NCI-H226 (cell line): ENCODE data around the gene ZNF474.

ENCODE experiments used
- DNase-seq: peaks from one replicate; pipeline ENCODE4 v3.0.0-alpha.2; 2015

Gene ZNF474

DNA sequence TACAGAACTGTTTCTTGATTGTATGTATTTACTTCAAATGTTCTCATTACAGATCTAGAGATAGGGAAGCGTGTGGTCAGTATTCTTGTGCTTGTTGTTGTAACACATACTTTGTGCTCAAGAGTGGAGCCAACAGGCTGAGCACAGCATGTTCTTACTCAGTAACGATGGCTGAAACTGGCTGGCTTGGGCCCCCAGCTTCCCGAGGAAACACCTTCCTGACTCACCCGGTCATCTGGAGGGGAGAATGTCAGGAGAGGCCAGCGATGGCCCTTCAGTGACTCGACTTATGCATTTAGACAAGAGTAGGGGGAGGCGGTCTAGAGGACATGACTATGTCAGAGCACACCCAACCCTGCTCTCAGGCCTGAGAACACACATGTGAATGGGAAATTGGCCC lies 25.6 kb downstream of the ZNF474 start:
- no peak for DNase-seq

DNA sequence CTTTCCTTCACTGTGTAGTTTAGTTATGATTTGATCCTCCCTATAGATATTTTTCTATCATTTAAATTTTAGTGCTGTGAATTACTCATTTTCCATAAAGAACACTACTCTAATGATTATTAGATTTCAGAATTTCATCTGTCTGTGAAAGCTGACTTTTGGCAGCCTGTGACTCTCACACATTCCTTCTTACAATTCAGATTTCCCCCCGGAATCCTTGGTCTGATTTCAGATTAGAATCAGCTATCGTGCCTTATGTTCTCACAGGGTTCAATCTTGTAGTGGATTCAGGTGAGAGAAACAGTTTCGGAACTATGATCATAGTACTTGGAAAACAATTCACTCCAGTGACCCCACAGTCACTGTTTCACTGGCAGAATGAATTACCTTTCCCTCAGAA lies 26.2 kb downstream of the ZNF474 start:
- no peak for DNase-seq

DNA sequence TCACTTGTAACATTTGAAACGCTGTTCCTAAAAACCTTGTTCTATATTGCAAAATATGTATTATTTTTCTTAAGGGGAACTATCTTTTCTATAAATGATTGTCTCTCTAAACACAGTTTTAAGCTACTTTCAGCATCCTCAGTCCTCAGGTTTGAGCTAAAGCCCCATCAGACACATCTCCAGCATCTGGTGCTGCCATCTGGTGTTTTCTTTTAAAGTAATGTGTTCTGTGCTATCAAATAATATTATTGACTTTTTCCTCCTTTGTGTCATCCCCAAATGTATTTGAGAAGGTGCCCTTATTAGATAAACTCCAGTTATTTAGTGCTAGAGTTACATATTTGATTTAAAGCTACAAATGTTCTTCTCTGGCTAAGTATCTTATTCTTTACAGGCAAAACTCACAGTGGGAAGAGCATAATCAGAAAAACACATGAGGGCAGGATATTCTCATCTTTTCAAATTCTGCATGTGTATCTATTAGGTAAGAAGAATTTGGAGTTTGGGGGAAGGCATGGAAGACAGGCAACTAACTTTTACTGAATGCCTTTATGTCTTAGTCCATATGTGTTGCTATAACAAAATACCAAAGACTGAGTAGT lies 27.5 kb downstream of the ZNF474 start:
- no peak for DNase-seq

DNA sequence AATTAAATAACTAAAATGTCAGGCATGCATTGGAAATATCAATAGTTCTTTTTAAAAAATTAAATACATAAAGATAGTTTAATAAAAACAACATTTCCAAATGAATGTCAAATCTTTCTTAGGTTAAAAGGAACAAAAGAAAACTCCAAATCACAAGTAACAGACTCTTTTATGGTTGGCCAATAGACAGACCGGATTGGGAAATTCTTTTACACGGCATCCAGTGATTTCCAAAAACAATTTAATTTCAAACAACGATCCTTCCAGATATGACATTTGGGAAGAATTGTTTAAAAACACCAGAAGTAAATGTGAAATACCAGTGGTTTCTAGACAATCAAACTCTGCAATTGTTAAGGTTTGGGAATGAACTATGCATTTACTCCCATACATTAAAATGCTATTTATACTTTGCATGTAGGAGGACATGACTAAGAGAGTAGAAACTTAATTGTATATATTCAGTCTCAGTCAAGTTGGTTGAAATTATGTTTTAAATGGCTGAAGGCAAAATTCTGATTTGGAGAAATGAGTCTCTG lies 32.8 kb downstream of the ZNF474 start:
- DNase-seq, result no peak

DNA sequence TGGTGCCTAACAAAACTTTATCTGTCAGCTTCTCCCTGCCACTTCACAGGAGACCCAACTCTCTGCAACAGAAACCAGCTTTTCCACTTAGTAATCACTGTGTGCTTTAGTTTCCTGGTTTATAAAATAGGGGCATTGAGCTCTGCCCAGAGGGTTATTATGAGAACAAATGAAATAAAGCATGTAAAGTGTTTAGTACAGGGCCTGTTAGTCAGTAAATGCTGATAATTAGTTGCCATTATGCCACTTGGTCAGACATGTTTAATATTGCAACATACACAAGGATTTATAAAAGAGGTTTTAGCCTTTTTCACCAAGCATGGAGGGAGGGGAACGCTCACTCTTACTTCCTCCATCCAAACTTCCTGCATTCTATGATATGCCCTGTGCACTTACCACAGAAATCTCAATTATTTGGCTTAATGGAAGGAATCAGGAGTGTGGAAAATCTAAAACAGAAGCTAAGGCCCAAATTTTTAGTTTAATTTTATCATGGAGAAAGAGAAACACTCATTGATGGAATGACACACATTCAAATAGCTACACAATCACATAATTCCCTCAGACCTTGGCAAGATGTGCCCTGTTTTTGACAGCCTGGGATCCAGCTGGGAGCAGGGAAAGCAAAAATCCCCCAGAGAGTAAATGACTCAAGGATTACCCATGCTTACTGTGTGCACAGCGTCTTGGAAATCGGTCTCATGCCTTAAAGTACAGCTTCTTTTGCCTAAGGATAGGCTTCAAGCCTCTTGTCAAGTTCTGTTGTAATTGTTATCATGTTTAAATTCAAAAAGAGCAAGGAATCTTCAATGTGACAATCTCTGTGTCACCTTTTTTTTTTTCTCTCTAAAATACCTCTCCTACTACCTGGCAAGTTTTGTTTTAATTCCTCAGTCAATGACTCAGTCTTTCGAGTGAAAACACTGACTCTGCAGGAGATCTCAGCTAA lies 34.0 kb downstream of the ZNF474 start:
- peak; percentile 90 for DNase-seq

DNA sequence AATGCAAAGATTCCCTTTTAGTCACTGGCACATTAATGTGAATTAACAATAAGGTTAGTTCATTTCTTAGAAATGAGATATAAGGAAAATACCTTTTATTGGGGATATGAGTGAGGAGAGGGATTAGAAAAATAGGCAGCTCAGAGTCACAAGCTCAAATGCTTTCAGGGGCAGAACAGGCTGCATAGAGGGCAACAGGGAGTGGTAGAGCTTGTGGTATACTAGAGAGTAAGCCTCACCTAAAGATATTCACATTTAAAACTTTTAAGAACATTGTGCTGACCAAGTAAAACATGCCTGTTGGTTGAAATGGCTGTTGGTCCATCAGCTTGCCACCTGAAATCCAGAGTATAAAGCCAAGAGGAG lies 34.7 kb downstream of the ZNF474 start:
- DNase-seq, result no peak

DNA sequence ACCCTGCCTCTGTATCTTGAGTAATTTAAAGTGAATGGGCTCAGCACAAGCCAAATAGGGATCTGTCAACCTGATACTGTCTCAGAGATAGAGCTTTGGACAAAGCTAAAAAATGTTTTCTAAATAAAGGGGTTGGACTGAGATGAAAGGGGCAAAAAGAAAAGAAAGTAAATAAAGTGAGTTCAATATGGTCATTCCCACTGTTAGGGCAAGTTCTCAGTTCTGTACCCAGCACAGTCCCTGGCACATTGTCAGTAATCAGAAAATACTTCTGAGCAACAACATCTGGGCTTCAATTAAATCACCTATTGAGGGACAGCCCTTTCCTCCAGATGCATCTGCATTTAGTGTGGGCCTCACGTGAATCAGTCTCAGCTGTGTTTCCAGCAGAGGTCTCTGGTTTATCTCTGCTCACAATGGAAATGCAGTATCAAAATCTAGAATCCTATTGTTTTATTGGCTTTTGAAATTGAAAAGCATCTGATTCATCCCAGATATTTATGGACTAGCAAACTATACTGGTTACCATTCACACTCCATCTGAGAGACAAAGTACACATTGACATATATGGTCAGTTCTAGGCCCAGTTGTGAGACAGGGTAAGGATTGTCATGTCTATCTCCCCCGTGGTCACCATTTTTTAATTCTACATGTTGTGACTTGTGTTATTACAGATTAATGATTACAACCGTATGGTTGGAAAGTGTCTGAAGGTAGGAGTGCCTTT lies 35.6 kb downstream of the ZNF474 start:
- no peak for DNase-seq

DNA sequence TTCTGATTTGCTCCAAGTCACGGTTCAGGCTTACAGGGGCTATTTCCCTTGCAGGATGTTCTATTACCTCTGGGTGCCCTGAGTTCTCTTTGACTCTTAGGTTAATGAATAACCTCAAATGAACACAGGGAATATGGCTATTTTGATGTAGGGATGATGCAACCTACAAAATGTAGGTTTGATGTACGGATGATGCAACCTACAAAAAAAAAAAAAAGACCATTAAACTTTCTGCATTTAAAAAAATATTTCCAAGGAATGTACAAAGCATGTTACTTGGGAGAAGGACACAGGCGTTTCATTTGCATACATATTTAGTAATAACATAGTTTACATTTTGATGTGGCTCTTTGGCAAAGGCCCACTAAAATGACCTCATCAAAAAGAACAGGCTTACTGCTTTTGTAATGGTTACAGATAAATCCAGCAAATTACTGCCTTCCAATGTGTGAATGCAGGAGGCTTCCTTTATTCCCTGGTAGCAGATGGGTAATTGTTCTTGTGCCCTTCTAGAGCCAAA lies 36.3 kb downstream of the ZNF474 start:
- DNase-seq, result no peak

DNA sequence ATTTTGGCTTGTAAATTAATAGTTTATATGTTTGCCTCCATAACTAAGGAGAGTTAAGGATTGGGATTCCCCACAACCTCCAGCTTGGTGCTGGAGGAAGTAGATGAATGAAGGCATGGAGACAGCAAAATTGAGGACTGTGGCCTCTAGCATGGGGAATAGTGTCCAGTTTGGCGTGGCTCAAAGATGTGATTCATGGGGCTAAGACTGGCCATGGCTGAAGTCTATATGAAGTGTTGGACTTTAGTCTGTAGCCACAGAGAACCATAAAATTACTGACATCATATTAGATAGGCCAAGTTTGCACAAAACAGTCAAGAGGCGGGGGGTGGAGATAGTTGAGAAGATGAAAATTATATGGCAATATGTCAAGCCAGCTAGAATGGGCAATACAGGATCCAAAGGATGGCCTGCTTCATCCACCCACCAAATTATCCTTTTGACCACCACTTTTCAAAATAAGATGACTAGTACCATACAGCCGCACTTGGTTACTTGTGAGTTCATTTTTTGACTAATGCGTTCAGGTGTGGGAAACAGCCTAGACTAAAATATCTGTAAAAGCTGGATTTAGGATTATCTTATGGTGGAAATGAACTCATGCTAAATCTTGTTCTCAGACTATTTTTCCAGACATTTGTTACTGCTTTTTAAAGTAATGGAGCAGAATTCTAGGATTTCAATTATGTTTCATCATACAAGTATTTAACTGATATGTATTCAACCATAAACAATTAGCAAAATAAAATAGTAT lies 40.2 kb downstream of the ZNF474 start:
- no peak for DNase-seq

DNA sequence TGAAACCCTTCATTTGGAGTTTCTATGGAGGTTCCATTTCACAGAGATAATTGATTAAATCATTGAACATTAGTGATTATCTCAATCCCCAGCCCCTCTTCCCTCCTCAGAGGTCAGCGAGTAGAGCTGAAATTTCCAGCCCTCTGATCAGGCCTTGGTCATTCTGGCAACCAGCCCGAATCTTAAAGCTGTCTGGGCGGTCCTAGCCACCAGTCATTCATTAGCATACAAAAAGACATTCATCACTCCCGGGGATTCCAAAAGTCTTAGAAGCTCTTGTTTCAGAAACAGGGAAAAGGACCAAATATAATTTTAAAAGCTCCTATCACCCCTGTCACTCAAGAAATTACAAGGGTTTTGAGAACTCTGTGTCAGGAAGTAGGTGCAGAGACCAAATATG lies 41.3 kb downstream of the ZNF474 start:
- no peak for DNase-seq

DNA sequence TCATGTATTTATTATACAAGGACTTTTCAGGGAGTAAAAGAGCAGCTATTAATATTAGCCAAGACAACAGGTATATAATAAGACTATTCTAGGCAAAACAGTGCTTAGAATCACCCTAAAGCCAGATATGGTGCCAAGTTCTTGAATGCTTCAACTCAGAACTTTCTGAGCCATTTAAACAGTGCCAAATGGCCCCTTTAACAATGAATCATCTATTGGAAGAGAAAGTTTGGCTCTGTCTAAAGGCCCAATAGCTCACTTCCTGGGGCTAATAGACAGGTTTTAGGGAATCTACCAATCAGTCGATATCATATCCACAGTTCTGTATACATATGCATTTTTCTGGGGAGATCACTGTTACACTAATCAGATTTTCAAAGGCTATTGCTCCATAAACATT lies 42.9 kb downstream of the ZNF474 start:
- no peak for DNase-seq

DNA sequence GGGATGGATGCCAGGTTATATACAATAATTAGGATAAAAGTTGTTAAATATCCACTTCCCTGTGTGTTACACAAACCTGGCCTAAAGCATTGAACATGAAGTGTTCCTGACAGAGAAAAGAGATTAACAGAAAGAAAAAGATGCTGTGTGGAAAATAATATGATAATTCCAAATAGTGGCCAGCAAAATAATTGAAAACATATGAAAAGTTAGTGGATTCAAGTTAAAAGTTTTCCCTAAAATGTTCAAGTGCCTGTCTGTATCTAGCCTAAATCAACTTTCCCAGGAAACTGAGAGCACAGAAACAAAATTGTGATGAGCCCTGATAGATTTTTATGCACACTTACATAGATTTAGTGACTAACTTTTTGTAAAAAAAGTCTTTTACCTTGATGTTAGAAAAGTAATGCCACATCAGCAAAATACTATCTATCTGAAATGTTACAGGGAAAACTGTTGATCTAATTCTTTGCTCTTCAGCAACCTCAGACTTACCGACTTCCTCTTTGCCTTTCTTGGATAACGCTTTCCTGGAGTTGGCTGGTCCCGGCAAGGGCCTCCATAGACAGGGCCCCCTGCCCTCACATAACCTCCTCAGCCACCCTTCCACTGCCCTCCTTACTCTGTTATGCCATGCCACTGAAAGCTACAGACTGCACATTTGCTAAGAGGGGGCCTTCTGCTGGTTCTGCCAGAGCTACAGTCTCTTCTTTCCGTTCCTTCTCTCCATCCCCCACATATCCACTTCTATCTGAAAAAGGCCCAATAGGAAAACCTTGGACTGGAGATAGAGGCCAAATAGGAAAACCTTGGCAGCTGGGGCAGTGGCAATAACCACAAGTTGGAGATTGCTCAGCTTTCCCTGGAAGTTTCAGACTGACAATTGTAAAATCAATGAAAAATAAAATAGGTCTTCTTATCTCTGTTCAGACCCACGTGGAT lies 44.4 kb downstream of the ZNF474 start:
- no peak for DNase-seq

DNA sequence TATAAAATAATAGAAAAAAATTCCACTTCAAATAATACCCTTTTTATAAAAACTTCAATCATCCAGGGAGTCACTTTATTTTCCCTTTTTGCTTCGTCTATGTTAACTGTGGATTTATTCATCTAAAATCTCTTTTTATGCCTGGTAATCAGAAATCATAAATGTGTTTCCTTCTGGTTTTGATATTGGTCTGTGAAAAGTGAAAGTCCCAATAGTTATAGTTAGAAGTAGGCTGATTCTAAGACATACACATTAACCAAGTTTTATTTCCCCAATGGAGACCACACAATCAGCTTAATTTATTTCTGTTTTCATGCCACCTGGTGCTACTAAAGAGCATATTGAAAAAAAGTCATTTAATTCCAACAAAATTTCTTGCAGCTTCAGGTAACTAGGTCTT lies 45.7 kb downstream of the ZNF474 start:
- no peak for DNase-seq

DNA sequence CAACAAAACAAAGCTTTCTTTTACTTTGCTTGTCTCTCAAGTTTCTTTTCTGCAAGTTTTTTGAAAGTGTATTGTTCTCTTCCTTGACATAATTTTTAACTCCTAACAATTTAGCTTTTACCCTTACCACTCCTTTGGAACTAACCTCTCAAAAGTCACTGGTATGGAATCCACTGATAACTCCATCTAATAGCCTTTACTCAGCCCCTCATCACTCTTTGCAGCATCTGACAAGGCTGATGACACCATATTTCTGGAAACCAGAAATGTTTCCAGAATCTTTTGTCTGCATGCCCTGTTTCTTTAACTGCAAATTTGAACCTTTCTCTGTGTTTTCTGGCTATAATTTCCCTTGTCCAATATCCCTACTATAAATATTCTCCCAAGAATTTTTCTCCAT lies 46.5 kb downstream of the ZNF474 start:
- DNase-seq, result peak; percentile 46

DNA sequence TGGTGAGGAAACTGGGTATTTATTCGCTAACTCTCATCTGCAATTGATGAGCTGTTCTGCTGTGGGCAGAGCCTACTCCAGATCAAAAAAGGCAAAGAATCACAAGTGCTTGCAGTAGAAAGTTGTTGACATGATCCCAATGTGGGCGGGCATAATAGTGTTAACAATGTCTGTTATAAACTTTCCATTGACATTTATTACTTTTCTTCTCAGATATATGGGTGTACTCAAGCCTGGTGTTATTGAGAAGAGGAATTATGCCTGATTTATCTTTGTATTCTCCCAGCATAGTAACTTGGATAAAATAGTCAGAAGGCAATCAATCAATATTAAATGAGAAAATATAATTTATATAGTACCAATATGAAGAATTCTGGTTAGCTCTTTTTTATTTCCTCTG lies 47.8 kb downstream of the ZNF474 start:
- DNase-seq, result no peak

DNA sequence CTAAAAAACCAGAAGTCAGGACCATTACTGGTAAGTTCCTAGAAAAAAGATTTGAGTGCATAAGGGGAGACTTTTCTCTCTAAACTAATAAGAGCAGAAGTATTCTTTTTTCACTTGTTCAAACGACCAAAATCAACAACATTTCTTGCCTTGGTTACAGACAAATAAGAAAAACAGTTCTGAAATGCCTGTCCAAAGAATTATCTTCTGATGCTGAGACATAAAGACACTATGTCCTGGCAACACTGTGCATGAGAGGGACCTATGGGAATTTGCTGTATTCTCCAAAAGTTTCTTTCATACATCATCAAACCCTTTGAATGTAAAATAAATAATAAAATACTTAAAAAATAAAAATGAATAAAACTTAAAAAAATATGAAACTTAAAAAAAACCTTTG lies 50.4 kb downstream of the ZNF474 start:
- DNase-seq, result no peak

DNA sequence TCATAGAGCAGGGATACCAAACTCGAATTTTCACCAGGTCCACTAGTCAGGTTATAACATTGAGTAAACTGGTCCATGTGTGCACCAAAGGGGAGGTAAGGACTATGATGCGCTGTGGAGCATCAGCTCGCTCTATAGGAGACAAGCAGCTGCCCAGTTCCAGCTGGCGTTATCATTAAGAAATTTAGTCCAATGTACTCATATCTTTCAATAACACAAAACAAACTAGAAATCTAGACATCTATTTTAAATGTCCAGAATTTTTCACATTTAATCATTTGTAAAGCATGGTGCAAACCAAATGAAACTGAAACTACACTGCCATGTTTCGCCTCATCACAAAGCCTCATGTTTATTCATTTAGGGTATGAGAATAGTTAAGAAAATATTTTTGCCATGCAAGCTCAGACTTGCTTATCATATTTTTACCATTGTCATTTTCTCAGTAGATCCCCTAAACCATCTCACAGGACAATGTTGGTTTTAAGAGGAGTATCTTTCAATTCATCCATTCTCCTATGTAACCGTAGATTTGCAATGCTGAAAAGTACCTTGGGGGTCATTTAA lies 50.9 kb downstream of the ZNF474 start:
- DNase-seq, result no peak

DNA sequence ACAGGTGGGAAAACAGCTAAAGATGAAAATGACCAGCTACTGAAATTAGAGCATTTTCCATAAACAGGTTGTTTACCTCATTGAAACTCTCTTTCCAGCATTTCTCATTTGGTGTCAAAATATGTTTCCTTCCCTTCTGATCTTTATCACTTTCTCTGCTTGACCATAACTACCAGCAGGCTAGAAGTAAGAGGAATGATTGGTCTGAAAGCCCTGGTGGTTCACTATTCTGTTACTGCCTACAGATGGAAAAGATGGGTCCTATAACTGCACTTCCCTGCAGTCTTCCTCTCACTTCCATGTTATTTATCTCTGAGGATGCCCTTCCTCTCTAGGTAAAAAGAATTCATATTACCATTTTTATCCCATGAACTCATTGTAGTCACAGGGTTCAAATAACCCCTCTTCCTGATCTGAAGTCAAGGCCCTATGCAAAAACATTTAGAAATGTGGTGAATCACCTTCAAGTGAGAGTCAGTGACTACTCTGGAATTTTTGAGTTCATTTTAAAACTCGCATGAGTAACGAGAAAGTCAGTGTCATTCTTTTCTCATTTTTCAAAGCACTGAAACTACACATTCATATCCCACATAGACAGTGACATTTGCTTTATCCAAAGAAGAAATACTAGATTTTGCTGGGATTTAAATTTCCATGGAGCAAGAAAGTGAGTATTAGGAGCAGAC lies 51.7 kb downstream of the ZNF474 start:
- DNase-seq, result peak; percentile 92

DNA sequence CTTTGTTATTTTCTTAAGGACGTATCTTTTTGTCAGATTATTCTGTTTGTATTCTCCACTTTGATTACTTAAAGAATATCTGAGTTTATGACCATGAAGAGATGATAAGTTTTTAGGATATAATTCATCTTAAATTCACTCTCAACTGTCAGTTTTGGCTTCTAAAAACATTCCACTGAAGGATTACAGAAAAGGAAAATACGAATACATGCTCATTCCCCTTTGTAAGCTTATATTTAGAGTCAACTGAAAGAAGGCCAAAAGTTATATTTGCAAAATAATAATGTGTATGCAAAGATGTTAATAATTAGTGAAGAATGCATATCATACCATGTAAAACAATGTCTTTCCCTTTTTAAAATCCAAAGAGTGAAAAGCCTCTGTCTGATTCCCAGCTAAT lies 52.5 kb downstream of the ZNF474 start:
- DNase-seq, result no peak

DNA sequence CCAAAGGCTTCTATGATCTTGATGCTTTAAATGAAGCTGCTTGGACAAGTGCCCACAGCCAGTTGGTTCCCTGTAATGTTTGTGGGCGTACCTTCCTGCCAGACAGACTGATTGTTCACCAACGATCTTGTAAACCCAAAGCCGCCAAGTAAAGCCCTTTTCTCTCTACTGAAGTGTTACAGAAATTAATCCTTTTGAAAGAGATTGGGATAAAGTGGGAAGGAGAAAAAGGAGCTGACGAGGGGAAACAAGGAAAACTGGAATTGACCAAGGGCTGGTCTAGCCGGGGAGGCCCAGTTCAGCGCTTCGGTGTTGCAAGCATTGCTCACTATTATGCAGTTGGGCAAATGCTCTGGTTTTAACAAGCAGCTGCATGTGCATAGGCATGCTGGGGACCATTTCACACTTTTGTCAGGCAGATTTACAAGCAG lies 53.2 kb downstream of the ZNF474 start:
- peak; percentile 85 for DNase-seq
